Activated T-cell treated with anti-CD3 and anti-CD28 coated beads, Interleukin-2, amount 50 U/mL, for 4 hours (primary cell): ENCODE data around the gene ACO2. TPM values are rescaled to one million over a fixed set of nuclear protein-coding genes. Genes with fewer than 3 reads are reported as not detected.
"Not testable (repeated sequence)": the region's sequence is repeated elsewhere in the genome, so short reads cannot be mapped to it uniquely, and the experiment has no call there.

Source experiments
- ATAC-seq, 2 donors: fragments of 200-7000 bp; cut with Tn5 transposase; one replicate each; pipeline ENCODE4 v1.10.0; 2021
- DNase-seq: peaks from one replicate; pipeline ENCODE4 v3.0.0-alpha.2; 2020
- H3K27me3 Mint-ChIP-seq: one replicate; pipeline ENCODE4 v1.8.0; 2021; ENCODE audit warnings: low read depth, mixed read lengths
- H3K36me3 Mint-ChIP-seq: one replicate; pipeline ENCODE4 v1.8.0; 2022; ENCODE audit warnings: mixed read lengths; ENCODE audit not compliant: insufficient read depth
- H3K4me1 Mint-ChIP-seq: one replicate; pipeline ENCODE4 v1.8.0; 2021; ENCODE audit warnings: low read depth, mixed read lengths
- H3K4me3 Mint-ChIP-seq: one replicate; pipeline ENCODE4 v1.8.0; 2021; ENCODE audit warnings: mild to moderate bottlenecking, moderate library complexity, mixed read lengths
- H3K9me3 Mint-ChIP-seq: one replicate; pipeline ENCODE4 v1.8.0; 2021; ENCODE audit warnings: mixed read lengths
- total RNA-seq, 3 donors: library from RNA; stranded (reverse); gene quantifications; one replicate each; pipeline ENCODE4 v1.2.1, GENCODE V29; 2021

Gene ACO2
- total RNA-seq, 3 donors from 2014 or later = 128 to 133 (median 130) TPM

DNA sequence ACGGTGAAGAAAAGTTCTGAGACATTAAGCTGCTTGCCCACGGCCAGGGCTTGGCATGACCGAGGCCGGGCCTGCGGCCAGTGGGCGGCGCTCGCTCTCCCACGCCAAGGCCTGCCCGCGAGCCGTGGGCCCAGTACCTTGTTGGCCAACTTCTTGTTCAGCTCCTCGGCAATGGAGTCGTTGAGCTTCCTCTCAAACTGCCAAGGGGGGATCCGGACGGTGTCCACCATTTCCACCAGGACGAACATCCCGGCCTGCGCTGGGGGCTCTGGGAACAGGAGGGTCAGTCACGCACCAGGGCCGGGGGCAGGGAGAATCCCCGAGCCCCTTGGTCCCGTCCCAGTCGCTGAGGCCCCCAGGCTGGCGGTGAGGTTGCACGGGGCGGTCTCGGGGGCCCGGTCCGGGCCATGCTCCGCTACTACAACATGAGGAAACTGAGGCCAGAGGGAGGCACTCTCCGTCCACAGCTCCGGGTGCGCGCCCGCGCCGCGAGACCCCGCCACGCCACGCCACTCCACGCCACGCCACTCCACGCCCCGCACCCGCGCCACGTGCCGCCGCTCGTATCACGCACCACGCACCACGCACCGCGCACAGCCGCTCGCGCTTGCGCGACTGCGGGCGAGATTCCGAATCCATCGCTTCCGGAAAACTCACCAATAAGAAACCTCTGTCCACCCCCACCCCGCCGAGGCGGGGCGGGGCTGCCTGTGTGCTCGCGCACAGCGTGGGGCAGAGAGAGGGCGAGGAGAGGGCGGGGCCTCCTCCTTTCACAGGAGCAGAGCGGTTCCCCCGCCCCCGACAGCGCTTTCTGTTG lies 75.1 kb downstream of the ACO2 start, which contains the start of gene POLR3H:
Gene POLR3H (minus strand): TSS at position 617 of the 817 bp plus-strand sequence. CDS start 369 bp downstream, at position 248.
- H3K36me3 Mint-ChIP-seq = peaks cover 14% of the 10 kb centered on the region
- DNase-seq (peak; percentile 96), ATAC-seq (peak; percentile 98)
- peak within 1 kb of the TSS; percentile 95 for H3K4me3 Mint-ChIP-seq
- H3K4me1 Mint-ChIP-seq = peaks cover 28% of the 10 kb centered on the region
- H3K9me3 Mint-ChIP-seq = no peaks in the 10 kb centered on the region
- no peaks in the 10 kb centered on the region for H3K27me3 Mint-ChIP-seq

DNA sequence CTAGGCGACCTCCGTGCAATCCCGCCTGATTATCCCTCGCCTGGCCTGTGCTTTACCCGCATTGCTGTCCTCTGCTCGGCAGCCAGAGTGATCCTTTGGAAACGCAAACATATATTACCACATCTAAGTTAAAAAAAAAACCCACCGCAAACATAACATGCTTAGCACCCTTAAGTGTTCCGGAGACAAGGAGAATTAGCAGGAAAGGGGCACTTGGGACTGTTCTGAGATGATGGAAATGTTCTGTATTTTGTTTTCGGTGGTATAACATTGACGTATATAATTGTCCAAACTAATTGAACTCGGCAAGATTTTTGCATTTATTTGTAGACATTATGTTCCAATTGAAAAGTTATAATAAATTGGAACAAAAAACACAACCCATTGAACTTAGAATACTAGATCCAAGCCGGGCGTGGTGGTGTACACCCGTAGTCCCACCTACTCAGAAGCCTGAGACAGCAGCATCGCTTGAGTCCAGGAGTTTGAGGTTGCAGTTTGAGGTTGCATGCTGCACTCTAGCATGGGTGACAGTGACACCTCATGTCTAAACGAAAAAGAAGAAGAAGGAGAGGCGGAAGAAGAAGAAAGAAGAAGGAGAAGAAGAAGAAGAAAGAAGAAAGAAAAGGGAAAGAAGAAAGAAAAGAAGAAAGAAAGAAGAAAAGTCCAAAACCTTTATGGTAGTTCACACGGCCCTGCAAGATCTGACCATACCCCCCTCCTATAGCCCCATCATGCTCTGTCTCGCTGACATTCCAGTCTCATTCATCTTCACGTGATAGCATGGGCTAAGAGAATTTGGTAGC lies 76.0 kb downstream of the ACO2 start:
- ATAC-seq = no peak
- peaks cover 28% of the 10 kb centered on the region for H3K4me1 Mint-ChIP-seq
- peak overlapping the region; percentile 95 for H3K4me3 Mint-ChIP-seq
- H3K36me3 Mint-ChIP-seq = peaks cover 11% of the 10 kb centered on the region
- H3K9me3 Mint-ChIP-seq = no peaks in the 10 kb centered on the region
- no peaks in the 10 kb centered on the region for H3K27me3 Mint-ChIP-seq
- no peak for DNase-seq

DNA sequence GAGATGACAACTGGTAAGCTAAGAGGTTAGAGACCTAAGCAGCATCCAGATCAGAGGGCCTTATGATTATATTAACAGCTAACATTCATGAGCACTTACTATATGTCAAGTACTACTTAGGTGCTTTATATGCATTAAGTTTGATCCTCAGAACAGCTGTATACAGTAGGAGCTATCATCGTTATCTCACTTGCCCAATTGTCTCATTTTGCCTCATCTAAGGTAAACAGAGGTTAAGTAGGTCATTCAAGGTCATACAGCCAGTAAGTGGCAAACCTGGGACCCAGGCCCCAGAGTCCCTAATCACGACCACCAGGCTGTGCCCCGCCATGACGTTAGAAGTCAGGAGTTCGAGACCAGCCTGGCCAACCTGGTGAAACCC lies 79.9 kb downstream of the ACO2 start:
- no peaks in the 10 kb centered on the region for H3K27me3 Mint-ChIP-seq
- DNase-seq (no peak), ATAC-seq (no peak)
- no peak overlapping the region for H3K4me3 Mint-ChIP-seq
- H3K9me3 Mint-ChIP-seq = no peaks in the 10 kb centered on the region
- H3K36me3 Mint-ChIP-seq = no peaks in the 10 kb centered on the region
- H3K4me1 Mint-ChIP-seq = peaks cover 8% of the 10 kb centered on the region

DNA sequence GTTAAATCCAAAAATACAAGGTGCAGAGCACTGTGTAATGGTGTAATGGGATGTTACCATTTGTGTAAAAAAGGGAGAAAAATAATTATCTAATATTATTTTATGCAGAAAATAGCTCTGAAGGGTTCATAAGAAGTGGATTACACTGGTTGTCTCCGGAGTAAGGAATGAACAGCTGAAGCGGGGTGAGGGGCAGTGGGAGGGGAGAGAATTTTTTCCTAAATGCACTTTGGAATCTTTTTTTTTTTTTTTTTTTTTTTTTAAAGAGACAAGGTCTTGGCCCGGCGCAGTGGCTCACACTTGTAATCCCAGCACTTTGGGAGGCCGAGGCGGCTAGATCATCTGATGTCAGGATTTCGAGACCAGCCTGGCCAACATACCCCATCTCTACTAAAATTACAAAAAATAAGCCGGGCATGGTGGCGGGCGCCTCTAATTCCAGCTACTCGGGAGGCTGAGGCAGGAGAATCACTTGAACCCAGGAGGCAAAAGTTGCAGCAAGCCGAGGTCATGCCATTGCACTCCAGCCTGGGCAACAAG lies 82.1 kb downstream of the ACO2 start:
- no peak overlapping the region for H3K4me3 Mint-ChIP-seq
- no peaks in the 10 kb centered on the region for H3K4me1 Mint-ChIP-seq
- no peaks in the 10 kb centered on the region for H3K9me3 Mint-ChIP-seq
- DNase-seq (no peak), ATAC-seq (no peak)
- H3K27me3 Mint-ChIP-seq = peaks cover 3% of the 10 kb centered on the region
- no peaks in the 10 kb centered on the region for H3K36me3 Mint-ChIP-seq

DNA sequence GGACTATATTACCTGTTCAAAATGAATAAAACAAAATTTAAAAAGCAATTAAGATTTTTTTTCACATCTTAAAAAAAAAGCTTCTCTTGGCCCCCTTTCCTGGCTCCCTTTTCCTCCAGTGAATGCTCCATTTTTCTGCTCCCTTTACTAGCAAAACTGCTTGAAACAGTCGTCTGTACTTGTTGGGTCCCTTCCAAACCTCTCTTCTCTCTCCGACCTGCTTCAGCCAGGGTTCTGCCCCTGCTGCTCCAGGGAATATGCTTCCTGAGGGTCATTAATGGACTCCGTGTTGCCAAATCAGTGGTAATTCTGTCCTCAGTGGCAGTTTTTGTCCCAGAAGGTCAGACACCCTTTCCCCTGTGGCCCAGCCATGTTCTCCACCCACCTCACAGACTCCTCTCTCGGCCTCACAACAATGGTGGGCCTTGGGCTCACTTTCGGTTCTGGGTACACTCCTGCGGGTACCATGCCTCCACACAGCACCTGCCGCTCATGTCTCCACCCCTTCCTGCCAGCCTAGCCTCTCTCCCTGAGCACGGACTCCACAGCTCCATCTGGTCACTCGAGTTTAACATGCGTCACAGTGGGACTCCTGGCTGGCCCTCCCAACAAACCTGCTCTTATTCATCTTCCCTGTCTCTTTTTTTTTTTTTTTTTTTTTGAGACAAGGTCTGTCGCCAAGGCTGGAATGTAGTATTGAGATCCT lies 83.1 kb downstream of the ACO2 start:
- Mint-ChIP-seq H3K27me3 (peaks cover 11% of the 10 kb centered on the region), H3K4me1 (peaks cover 2% of the 10 kb centered on the region), H3K36me3 (no peaks in the 10 kb centered on the region), H3K4me3 (no peak overlapping the region), H3K9me3 (no peaks in the 10 kb centered on the region)
- DNase-seq (no peak), ATAC-seq (no peak)

DNA sequence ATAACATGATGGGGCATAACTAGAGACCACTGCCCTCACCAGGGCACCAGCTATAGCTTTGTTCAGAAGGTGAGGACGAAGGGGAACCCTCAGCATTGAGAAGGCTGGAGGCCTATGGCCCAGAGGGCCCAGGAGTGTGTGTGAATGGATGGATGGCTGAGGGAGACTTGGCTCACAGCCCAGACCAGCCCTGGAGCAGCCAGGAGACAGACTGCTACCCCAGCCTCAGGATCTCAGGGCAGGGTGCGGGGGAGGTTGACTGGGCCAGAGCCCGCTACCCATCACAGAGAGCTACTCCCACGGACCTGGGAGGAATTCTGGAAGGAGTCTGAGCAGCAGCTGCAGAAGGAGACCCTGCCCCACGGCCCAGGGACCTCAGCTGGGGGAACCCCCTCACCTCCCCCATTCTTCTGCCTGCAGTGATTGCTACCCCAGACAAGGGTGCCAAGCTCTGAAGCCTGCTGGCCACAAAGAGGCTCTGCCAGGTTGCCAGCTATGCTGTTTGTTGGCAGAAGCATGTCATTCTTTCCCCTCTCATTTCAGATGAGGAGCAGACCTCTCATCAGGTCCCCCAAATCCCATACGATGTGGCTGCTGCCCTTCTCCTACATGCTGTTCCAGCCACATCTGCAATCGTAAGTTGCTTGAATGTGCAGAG lies 86.5 kb downstream of the ACO2 start:
- no peak for ATAC-seq
- Mint-ChIP-seq H3K36me3 (no peaks in the 10 kb centered on the region), H3K4me1 (peaks cover 2% of the 10 kb centered on the region), H3K9me3 (no peaks in the 10 kb centered on the region), H3K4me3 (no peak overlapping the region), H3K27me3 (peaks cover 25% of the 10 kb centered on the region)
- DNase-seq = no peak

DNA sequence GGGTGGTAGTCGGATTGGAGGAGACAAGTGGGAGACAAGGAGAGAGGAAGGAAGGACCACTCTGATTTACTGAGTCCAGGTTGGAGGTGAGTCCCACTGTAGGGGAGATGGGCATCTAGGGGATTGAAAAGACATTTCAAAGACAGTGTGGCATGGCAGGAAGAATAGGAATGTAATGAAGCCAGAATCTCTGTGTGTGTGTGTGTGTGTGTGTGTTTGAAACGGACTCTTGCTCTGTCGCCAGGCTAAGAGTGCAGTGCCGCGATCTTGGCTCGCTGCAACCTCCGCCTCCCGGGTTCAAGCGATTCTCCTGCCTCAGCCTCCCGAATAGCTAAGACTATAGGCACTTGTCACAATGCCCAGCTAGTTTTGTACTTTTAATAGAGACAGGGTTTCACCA lies 87.6 kb downstream of the ACO2 start:
- DNase-seq (no peak), ATAC-seq (no peak)
- Mint-ChIP-seq H3K36me3 (no peaks in the 10 kb centered on the region), H3K4me3 (no peak overlapping the region), H3K27me3 (peaks cover 35% of the 10 kb centered on the region), H3K4me1 (peaks cover 2% of the 10 kb centered on the region), H3K9me3 (no peaks in the 10 kb centered on the region)

DNA sequence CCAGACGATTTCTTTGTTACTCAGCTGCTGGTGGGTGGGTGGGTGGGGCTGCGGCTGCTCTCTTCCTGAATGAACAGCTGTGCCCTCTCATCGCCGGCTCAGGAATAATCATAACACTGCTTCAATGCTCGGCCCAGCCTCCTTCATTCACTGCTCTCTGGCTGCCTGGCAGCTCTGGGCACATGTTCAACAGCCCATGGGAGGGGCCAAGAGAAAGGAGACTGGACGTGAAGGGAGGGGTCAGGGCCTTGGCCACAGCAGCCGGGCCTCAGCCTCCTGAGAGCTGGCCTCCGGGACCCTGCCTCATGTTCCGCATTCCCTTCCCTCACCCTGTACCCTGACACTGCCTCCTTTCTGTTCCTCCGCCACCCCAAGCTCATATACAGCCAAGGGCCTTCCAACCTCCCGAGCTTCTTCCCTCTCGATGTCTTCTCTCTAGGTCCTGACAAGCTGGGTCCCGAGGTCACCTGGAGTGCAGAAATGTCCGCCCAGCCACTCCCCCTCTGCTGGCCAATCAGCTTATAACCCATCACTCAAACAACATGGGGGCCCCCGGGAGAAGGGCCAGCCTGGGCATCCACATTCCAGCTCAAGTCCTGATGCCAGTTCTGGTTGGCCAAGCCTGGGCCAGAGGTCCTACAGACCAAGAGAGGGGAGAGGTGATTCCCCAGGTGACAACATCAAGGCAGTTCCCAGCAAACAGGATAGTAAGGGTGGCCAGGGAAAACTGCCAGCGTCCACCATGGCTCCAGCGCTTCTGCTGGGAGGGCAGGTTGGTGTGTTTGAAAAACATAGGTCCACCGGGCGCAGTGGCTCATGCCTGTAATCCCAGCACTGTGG lies 88.7 kb downstream of the ACO2 start:
- H3K9me3 Mint-ChIP-seq = no peaks in the 10 kb centered on the region
- peak; percentile 51 to 74 for ATAC-seq
- no peak for DNase-seq
- no peaks in the 10 kb centered on the region for H3K36me3 Mint-ChIP-seq
- H3K27me3 Mint-ChIP-seq = peaks cover 35% of the 10 kb centered on the region
- H3K4me1 Mint-ChIP-seq = peaks cover 2% of the 10 kb centered on the region
- H3K4me3 Mint-ChIP-seq = no peak overlapping the region

DNA sequence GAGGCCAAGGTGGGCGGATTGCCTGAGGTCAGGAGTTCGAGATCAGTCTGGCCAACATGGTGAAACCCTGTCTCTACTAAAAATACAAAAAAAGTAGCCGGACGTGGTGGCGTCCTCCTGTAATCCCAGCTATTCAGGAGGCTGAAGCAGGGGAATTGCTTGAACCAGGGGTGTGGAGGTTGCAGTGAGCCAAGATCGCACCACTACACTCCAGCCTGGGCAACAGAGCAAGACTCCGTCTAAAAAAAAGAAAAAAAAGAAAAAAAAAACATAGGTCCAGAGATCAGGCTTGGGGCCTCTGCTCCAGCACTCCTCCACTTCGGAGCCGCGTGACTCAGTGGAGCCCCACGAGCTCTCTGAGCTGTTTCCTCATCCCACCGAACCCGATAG lies 89.3 kb downstream of the ACO2 start:
- peaks cover 35% of the 10 kb centered on the region for H3K27me3 Mint-ChIP-seq
- not testable (repeated sequence) for H3K9me3 Mint-ChIP-seq, H3K4me1 Mint-ChIP-seq, H3K4me3 Mint-ChIP-seq, H3K36me3 Mint-ChIP-seq, DNase-seq, ATAC-seq

DNA sequence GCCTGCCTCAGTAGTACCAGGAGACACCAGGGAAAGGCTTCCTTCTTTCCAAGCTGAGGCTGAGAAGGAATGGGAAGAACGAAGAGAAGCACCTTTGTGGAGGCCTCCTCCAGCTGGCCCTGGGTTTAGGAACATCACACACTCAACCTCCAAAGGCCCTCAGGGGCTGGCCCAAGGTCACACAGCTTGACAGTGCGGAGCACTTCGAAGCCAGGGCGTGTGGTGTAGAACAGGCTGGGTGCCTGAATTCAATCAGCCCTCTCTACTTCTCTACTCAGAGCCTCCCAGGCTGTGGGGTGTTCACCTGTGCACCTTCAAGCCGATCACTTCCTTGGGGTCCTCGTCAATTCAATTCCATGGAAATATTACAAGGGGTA lies 91.2 kb downstream of the ACO2 start:
- H3K36me3 Mint-ChIP-seq = no peaks in the 10 kb centered on the region
- peaks cover 35% of the 10 kb centered on the region for H3K27me3 Mint-ChIP-seq
- DNase-seq (no peak), ATAC-seq (no peak)
- H3K4me1 Mint-ChIP-seq = peaks cover 2% of the 10 kb centered on the region
- H3K4me3 Mint-ChIP-seq = no peak overlapping the region
- H3K9me3 Mint-ChIP-seq = no peaks in the 10 kb centered on the region

DNA sequence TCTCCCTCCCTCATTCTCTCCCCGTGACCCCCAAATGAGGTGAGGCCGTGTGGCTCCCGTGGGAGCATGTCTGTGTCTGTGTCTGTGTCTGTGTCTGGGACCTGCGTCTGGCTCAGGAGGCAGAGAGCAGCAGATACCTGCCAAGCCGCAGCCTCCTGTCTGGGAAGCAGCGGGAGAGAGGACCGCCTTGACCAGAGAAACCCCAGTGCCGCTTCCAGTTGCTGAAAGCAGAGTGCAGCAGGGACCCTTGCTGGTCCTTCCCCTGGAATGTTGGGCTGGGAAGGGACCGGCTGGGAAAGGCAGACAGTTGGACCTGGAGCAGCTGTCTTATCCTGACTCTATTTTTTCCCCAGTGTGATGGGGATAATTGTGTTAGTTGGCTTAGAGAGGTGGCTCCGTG lies 92.4 kb downstream of the ACO2 start:
- no peaks in the 10 kb centered on the region for H3K36me3 Mint-ChIP-seq
- peaks cover 1% of the 10 kb centered on the region for H3K4me1 Mint-ChIP-seq
- DNase-seq (no peak), ATAC-seq (no peak)
- H3K9me3 Mint-ChIP-seq = no peaks in the 10 kb centered on the region
- H3K4me3 Mint-ChIP-seq = no peak overlapping the region
- peaks cover 29% of the 10 kb centered on the region for H3K27me3 Mint-ChIP-seq

DNA sequence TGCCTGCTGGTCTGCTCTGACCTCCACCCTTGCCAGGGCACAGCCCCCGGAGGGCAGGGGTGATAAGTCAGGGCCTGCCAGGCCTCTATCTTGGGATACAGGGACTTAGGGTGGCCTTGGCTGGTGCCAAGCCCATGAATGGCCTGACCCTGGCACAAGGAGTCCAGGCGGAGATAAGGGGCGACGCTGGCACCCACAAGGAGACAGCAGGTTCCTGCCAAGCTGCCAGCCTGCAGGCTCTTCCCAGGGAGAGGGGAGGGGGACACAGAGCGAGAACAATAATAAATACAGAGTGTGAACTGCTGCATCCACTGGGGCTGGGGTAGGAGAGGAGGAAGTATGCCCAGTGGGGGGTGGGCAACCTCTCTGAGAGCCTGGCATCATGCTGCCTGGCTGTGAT lies 92.9 kb downstream of the ACO2 start:
- DNase-seq (no peak), ATAC-seq (no peak)
- H3K4me1 Mint-ChIP-seq = no peaks in the 10 kb centered on the region
- peaks cover 26% of the 10 kb centered on the region for H3K27me3 Mint-ChIP-seq
- H3K4me3 Mint-ChIP-seq = no peak overlapping the region
- no peaks in the 10 kb centered on the region for H3K36me3 Mint-ChIP-seq
- H3K9me3 Mint-ChIP-seq = no peaks in the 10 kb centered on the region

DNA sequence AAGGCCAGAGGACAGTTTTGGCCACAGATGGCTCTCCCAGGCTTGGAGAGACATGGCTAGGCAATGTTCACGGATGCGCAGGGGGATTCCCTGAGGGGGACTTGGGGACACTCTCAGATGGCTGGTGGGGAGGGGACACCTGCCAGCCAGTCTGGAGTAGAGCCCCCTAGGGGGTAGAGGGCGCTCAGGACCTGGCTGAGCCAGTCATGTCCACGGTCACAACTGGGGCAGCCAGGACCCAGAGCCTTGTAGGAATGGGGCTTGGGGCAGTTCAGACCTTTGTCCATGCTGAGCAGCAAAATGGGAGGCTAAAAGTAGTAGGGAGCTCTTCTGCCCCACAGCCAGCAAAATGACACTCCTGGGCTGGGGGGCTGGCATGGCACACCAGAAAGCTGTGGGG lies 93.5 kb downstream of the ACO2 start:
- no peak for DNase-seq
- H3K4me1 Mint-ChIP-seq = no peaks in the 10 kb centered on the region
- H3K36me3 Mint-ChIP-seq = no peaks in the 10 kb centered on the region
- peaks cover 23% of the 10 kb centered on the region for H3K27me3 Mint-ChIP-seq
- no peaks in the 10 kb centered on the region for H3K9me3 Mint-ChIP-seq
- ATAC-seq = no peak
- no peak overlapping the region for H3K4me3 Mint-ChIP-seq
